Stimulated activated memory B cell treated with anti-CD40 and anti-IgM and Interleukin-4, amounts not matched to agents 10 μg/mL and 1 μg/mL and 100 μg/mL, for 72 hours (primary cell): Measurements from ENCODE around the gene ATXN10.
A peak's percentile ranks its signal among the peaks of the same experiment; 100 is the strongest.
"Not testable (repeated sequence)": the region's sequence is repeated elsewhere in the genome, so short reads cannot be mapped to it uniquely, and the experiment has no call there.

Source experiments
- ATAC-seq: fragments of 150-1000 bp; cut with Tn5 transposase; 2 replicates; pipeline ENCODE4 v1.10.0; 2021
- H3K27ac Mint-ChIP-seq: one replicate; pipeline ENCODE4 v1.8.0; 2022; ENCODE audit warnings: mild to moderate bottlenecking, mixed read lengths
- H3K27me3 Mint-ChIP-seq: one replicate; pipeline ENCODE4 v1.8.0; 2022; ENCODE audit warnings: mixed read lengths
- H3K36me3 Mint-ChIP-seq: one replicate; pipeline ENCODE4 v1.8.0; 2022; ENCODE audit warnings: mixed read lengths
- H3K4me1 Mint-ChIP-seq: one replicate; pipeline ENCODE4 v1.8.0; 2022; ENCODE audit warnings: mixed read lengths
- H3K4me3 Mint-ChIP-seq: one replicate; pipeline ENCODE4 v1.8.0; 2022; ENCODE audit warnings: mild to moderate bottlenecking, moderate library complexity, mixed read lengths
- H3K9me3 Mint-ChIP-seq: one replicate; pipeline ENCODE4 v1.8.0; 2022; ENCODE audit warnings: mixed read lengths

ATXN10 gene

GRCh38 chr22:45656577-45656976 is 15.1 kb upstream of the ATXN10 start:
- Mint-ChIP-seq H3K4me1 (peaks cover 7% of the 10 kb centered on the region), H3K4me3 (no peak overlapping the region), H3K36me3 (no peaks in the 10 kb centered on the region), H3K27ac (no peak overlapping the region), H3K9me3 (no peaks in the 10 kb centered on the region), H3K27me3 (peaks cover 22% of the 10 kb centered on the region)
- no peak for ATAC-seq

DNA sequence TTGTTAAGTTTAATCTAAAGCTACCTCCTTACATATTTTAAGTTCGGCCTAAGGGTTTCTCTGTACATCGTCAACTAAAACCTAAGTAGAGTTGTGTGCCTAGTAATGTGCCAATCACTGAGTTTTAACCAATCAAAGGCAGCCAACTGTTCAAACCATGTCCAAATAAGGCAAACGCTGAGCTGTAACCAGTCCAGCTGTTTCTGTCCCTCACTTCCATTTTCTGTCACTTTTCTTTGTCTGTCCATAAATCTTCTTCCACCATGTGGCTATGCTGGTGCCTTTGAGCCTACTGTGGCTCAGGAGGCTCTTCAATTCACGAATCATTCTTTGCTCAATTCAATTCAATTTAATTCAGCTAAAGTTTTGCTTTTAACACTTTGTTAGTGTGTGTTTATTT is 13.9 kb upstream of the ATXN10 start:
- no peak overlapping the region for H3K4me3 Mint-ChIP-seq
- H3K9me3 Mint-ChIP-seq, result peaks cover 3% of the 10 kb centered on the region
- peaks cover 19% of the 10 kb centered on the region for H3K27me3 Mint-ChIP-seq
- no peak overlapping the region for H3K27ac Mint-ChIP-seq
- H3K4me1 Mint-ChIP-seq, result peaks cover 7% of the 10 kb centered on the region
- no peak for ATAC-seq
- H3K36me3 Mint-ChIP-seq, result no peaks in the 10 kb centered on the region

- Mint-ChIP-seq H3K27ac (no peak overlapping the region), H3K4me3 (no peak overlapping the region), H3K9me3 (peaks cover 6% of the 10 kb centered on the region), H3K36me3 (no peaks in the 10 kb centered on the region), H3K4me1 (peaks cover 7% of the 10 kb centered on the region), H3K27me3 (no peaks in the 10 kb centered on the region)
- no peak for ATAC-seq
These were observed 7.4 kb upstream of the ATXN10 start for GRCh38 chr22:45664136-45664646.

DNA sequence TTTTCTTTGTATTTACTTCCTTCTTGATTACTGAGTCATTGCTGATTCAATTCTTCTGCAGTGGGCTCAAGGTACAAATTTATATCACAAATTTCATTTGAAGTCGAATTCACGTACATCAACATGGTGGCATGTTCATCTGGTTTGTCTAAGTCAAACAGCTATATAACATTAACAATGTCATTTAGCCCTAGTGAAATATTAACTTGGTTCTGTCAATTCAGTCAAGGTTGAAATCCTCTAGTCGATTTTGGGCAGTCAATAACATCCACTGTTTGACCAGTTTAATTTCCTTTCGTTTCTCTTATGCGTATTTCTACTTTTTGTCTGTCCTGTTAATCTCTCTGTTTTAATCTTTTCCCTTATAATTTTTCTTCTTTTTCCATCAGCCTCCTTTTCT is 4.1 kb upstream of the ATXN10 start:
- H3K36me3 Mint-ChIP-seq, result no peaks in the 10 kb centered on the region
- peaks cover 3% of the 10 kb centered on the region for H3K9me3 Mint-ChIP-seq
- no peaks in the 10 kb centered on the region for H3K27me3 Mint-ChIP-seq
- no peak overlapping the region for H3K27ac Mint-ChIP-seq
- no peak for ATAC-seq
- H3K4me3 Mint-ChIP-seq, result no peak overlapping the region
- peaks cover 3% of the 10 kb centered on the region for H3K4me1 Mint-ChIP-seq

GRCh38 chr22:45670363-45670762 is 1.3 kb upstream of the ATXN10 start:
- ATAC-seq, H3K27me3 Mint-ChIP-seq, H3K4me3 Mint-ChIP-seq: not testable (repeated sequence)

DNA sequence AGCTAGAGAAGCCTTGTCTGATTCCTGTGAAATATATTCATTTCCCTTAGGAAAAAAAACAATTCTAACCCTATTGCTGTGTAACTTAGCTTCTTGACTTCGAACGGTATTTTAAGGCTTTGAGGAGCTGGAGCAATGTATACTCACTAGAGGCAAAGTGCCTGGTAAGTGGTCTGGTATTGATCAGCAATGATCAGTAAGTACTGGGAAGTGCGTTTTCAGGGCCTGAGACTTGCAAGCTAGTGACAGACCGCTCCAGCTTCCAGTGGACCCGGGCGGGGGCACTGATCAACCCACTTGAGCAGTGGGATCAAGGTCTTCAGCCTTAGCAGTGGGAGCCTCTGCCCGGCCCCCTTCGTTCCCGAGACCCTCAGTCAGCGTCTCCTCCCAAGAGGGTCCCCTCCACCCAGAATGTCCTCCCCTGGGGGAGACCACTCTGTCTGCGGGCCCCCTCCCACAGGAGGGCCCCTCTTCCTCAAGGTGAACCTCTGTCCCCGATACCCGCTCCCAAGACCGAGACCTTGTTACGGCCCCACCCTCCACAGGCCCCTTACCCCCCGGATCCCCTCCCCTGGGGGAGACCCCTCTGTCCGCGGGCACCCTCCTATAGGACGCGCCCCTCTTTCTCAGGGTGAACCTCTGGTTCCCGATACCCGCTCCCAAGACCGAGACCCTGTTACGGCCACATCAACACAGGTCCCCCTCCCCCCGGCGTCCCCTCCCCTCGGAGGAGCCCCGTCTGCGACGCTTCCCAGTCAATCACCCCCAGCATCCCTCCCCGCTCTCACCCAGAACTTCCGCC is 452 bp upstream of the ATXN10 start:
- Mint-ChIP-seq H3K4me1 (peaks cover 27% of the 10 kb centered on the region), H3K27me3 (no peaks in the 10 kb centered on the region), H3K9me3 (peaks cover 3% of the 10 kb centered on the region), H3K27ac (peak overlapping the region; percentile 93), H3K4me3 (peak overlapping the region; percentile 89), H3K36me3 (peaks cover 8% of the 10 kb centered on the region)
- no peak for ATAC-seq

More at GRCh38 chr22:45670363-45670762, 1.3 kb upstream of the ATXN10 start:
- peaks cover 27% of the 10 kb centered on the region for H3K4me1 Mint-ChIP-seq
- not testable (repeated sequence) for H3K27ac Mint-ChIP-seq, H3K36me3 Mint-ChIP-seq, H3K9me3 Mint-ChIP-seq

DNA sequence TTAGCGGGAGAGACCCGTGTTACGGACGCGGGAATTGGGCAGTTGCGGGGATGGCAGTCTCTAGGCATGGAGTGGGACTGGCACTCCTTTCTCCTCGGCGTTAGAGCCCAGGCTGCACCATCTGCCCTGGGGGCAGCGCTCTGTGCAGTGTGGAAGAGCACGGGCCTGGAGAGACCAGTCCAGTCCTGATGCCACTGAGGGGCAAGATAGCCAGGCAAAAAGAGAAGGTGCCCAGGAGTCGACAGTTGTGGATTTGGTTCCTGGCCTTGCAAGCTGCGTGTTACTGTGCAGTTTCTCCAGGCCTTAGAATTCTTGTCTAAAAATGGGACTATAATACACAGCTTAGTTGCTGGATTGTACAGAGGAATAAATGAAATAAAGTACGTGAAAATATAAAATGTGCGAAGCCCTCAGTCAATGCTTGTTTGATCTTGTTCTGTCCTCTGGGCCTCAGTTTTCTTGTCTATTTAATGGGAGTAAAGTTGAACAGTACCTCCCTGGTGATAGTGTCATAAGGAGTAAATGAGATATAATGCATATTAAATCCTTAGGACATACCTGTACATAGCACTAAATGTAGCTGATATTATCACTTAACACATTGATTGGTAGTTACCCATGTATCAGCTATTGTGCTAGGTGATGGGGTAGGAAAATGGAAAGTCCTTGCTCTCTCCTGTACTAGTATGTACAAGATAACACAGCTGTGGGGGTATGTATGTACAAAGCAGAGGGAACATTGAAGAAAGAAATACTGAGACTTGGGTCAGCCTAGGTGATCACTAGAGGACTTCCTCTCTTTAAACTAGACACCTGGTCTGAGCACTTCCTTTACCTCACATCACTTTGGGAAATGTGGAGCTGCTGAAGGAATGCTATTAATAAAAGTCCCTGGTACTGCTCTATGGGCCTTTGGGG is 1.2 kb downstream of the ATXN10 start:
- no peaks in the 10 kb centered on the region for H3K27me3 Mint-ChIP-seq
- H3K27ac Mint-ChIP-seq, result peak overlapping the region; percentile 93
- no peak for ATAC-seq
- H3K4me3 Mint-ChIP-seq, result peak overlapping the region; percentile 87
- H3K9me3 Mint-ChIP-seq, result no peaks in the 10 kb centered on the region
- H3K36me3 Mint-ChIP-seq, result peaks cover 15% of the 10 kb centered on the region
- peaks cover 30% of the 10 kb centered on the region for H3K4me1 Mint-ChIP-seq

- H3K4me1 Mint-ChIP-seq, result peaks cover 34% of the 10 kb centered on the region
- no peak for ATAC-seq
- peaks cover 16% of the 10 kb centered on the region for H3K36me3 Mint-ChIP-seq
- H3K27ac Mint-ChIP-seq, result peak overlapping the region; percentile 93
- peak overlapping the region; percentile 87 for H3K4me3 Mint-ChIP-seq
- H3K27me3 Mint-ChIP-seq, result no peaks in the 10 kb centered on the region
- H3K9me3 Mint-ChIP-seq, result no peaks in the 10 kb centered on the region
These were observed 2.0 kb downstream of the ATXN10 start for GRCh38 chr22:45673482-45674175.

GRCh38 chr22:45676024-45676423 is 4.4 kb downstream of the ATXN10 start:
- peaks cover 21% of the 10 kb centered on the region for H3K36me3 Mint-ChIP-seq
- no peak for ATAC-seq
- no peaks in the 10 kb centered on the region for H3K27me3 Mint-ChIP-seq
- H3K4me3 Mint-ChIP-seq, result no peak overlapping the region
- H3K9me3 Mint-ChIP-seq, result no peaks in the 10 kb centered on the region
- peaks cover 48% of the 10 kb centered on the region for H3K4me1 Mint-ChIP-seq
- no peak overlapping the region for H3K27ac Mint-ChIP-seq

DNA sequence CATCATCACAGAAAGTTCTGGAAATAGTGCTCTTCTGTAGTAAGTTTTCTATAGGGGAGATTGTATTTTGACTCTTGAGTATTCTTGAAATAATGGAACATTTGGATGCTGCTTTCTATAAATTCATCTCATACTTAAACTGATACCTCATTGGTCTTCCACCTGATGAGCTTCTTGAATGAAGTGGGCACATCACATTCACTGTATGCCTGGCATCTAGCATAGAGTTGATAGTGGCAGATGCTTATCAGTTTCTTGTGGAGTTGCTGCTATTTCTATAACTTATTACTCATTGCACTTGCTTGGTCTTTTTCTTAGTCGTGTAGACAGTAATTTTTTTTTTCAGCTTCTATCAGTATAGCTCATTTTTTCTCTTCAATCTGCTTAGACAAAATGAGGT is 5.4 kb downstream of the ATXN10 start:
- no peaks in the 10 kb centered on the region for H3K9me3 Mint-ChIP-seq
- no peak for ATAC-seq
- H3K27ac Mint-ChIP-seq, result peak overlapping the region; percentile 4
- H3K4me3 Mint-ChIP-seq, result no peak overlapping the region
- H3K27me3 Mint-ChIP-seq, result no peaks in the 10 kb centered on the region
- H3K4me1 Mint-ChIP-seq, result peaks cover 48% of the 10 kb centered on the region
- H3K36me3 Mint-ChIP-seq, result peaks cover 21% of the 10 kb centered on the region

- H3K9me3 Mint-ChIP-seq, result no peaks in the 10 kb centered on the region
- H3K27ac Mint-ChIP-seq, result peak overlapping the region; percentile 84
- peaks cover 15% of the 10 kb centered on the region for H3K36me3 Mint-ChIP-seq
- H3K4me1 Mint-ChIP-seq, result peaks cover 27% of the 10 kb centered on the region
- ATAC-seq, result peak; percentile 77
- H3K4me3 Mint-ChIP-seq, result peak overlapping the region; percentile 38
- no peaks in the 10 kb centered on the region for H3K27me3 Mint-ChIP-seq
These were observed 7.6 kb downstream of the ATXN10 start for GRCh38 chr22:45678961-45679912.

- H3K36me3 Mint-ChIP-seq, result peaks cover 13% of the 10 kb centered on the region
- ATAC-seq, result no peak
- no peak overlapping the region for H3K27ac Mint-ChIP-seq
- peaks cover 21% of the 10 kb centered on the region for H3K4me1 Mint-ChIP-seq
- no peaks in the 10 kb centered on the region for H3K27me3 Mint-ChIP-seq
- no peaks in the 10 kb centered on the region for H3K9me3 Mint-ChIP-seq
- no peak overlapping the region for H3K4me3 Mint-ChIP-seq
These were observed 9.5 kb downstream of the ATXN10 start for GRCh38 chr22:45680932-45681700.

DNA sequence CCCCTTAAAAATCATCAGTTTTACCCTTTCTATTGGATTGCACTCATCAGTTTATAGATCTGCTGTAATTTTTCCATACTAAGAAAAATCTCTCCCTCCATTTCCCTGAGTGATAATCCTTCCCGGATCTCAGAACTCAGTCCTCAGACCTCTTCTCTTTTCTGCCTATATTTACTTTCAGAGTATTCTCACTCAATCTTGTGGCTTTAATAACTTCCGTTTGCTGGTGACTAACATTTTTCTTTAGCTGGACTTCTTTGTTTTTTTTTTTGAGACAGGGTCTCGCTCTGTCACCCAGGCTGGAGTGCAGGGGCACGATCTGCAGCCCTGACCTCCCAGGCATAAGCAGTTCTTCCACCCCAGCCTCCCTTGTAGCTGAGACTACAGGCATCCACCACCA is 10.4 kb downstream of the ATXN10 start:
- no peak overlapping the region for H3K4me3 Mint-ChIP-seq
- H3K27ac Mint-ChIP-seq, result no peak overlapping the region
- no peak for ATAC-seq
- no peaks in the 10 kb centered on the region for H3K27me3 Mint-ChIP-seq
- no peaks in the 10 kb centered on the region for H3K9me3 Mint-ChIP-seq
- peaks cover 23% of the 10 kb centered on the region for H3K4me1 Mint-ChIP-seq
- peaks cover 9% of the 10 kb centered on the region for H3K36me3 Mint-ChIP-seq
